Measurements from ENCODE around the gene HNF4A. TPM values are rescaled to one million over a fixed set of nuclear protein-coding genes. Genes with fewer than 3 reads are reported as not detected.

The HNF4A gene
- total and polyA plus RNA-seq, 2 of the 13 experiments (the other 11 are each of a cell fraction or from before 2014, with no cell fraction given): 80.9 to 169 TPM

- 0 out of 2 replicates have a peak, but pooled peaks have one; percentile 17 for TF ChIP-seq ZSCAN25 (CRISPR knock-in tag; IDR thresholded peaks at IDR 0.05)
- TF ChIP-seq SMAD1 (CRISPR knock-in tag; IDR thresholded peaks at IDR 0.05; ENCODE audit: borderline replicate concordance, low read depth): no peak
- no peak for TF ChIP-seq HNF4G (IDR thresholded peaks at IDR 0.05; ENCODE audit: borderline replicate concordance, low read depth, low read length)
- no peak for TF ChIP-seq HNF4G (CRISPR knock-in tag; IDR thresholded peaks at IDR 0.05; ENCODE audit: borderline replicate concordance, low read depth)
- TF ChIP-seq ZNF792 (CRISPR knock-in tag; IDR thresholded peaks at IDR 0.05): no peak
- no peak for TF ChIP-seq TSC22D2 (CRISPR knock-in tag; IDR thresholded peaks at IDR 0.05; ENCODE audit: borderline replicate concordance)
- no peak for TF ChIP-seq FOXA1 (IDR thresholded peaks at IDR 0.05)
- TF ChIP-seq FOXA1 (CRISPR knock-in tag; IDR thresholded peaks at IDR 0.05): peak; percentile 59
- no peak for TF ChIP-seq ZNF121 (CRISPR knock-in tag; IDR thresholded peaks at IDR 0.05)
- no peak for TF ChIP-seq NR2F1 (CRISPR knock-in tag; IDR thresholded peaks at IDR 0.05)
- TF ChIP-seq ZNF10 (CRISPR knock-in tag; IDR thresholded peaks at IDR 0.05; ENCODE audit: borderline replicate concordance, low read depth): no peak
- peak; percentile 11; the same call in 1 of the 2 replicates for TF ChIP-seq NCOR1 (IDR thresholded peaks at IDR 0.05; ENCODE audit: borderline replicate concordance, low read length)
- TF ChIP-seq SP1 (IDR thresholded peaks at IDR 0.05): no peak
- no peak for TF ChIP-seq SP1 (CRISPR knock-in tag; IDR thresholded peaks at IDR 0.05)
- no peak for TF ChIP-seq ZNF784 (CRISPR knock-in tag; IDR thresholded peaks at IDR 0.05; ENCODE audit: borderline replicate concordance)
- TF ChIP-seq, protein P1, sequence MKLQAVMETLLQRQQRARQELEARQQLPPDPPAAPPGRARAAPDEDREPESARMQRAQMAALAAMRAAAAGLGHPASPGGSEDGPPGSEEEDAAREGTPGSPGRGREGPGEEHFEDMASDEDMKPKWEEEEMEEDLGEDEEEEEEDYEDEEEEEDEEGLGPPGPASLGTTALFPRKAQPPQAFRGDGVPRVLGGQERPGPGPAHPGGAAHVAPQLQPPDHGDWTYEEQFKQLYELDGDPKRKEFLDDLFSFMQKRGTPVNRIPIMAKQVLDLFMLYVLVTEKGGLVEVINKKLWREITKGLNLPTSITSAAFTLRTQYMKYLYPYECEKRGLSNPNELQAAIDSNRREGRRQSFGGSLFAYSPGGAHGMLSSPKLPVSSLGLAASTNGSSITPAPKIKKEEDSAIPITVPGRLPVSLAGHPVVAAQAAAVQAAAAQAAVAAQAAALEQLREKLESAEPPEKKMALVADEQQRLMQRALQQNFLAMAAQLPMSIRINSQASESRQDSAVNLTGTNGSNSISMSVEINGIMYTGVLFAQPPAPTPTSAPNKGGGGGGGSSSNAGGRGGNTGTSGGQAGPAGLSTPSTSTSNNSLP (IDR thresholded peaks at IDR 0.05; ENCODE audit: low read depth, low read length): peak; percentile 85
- no peak for TF ChIP-seq MED8 (CRISPR knock-in tag; IDR thresholded peaks at IDR 0.05; ENCODE audit: insufficient replicate concordance)
- TF ChIP-seq, protein P2, sequence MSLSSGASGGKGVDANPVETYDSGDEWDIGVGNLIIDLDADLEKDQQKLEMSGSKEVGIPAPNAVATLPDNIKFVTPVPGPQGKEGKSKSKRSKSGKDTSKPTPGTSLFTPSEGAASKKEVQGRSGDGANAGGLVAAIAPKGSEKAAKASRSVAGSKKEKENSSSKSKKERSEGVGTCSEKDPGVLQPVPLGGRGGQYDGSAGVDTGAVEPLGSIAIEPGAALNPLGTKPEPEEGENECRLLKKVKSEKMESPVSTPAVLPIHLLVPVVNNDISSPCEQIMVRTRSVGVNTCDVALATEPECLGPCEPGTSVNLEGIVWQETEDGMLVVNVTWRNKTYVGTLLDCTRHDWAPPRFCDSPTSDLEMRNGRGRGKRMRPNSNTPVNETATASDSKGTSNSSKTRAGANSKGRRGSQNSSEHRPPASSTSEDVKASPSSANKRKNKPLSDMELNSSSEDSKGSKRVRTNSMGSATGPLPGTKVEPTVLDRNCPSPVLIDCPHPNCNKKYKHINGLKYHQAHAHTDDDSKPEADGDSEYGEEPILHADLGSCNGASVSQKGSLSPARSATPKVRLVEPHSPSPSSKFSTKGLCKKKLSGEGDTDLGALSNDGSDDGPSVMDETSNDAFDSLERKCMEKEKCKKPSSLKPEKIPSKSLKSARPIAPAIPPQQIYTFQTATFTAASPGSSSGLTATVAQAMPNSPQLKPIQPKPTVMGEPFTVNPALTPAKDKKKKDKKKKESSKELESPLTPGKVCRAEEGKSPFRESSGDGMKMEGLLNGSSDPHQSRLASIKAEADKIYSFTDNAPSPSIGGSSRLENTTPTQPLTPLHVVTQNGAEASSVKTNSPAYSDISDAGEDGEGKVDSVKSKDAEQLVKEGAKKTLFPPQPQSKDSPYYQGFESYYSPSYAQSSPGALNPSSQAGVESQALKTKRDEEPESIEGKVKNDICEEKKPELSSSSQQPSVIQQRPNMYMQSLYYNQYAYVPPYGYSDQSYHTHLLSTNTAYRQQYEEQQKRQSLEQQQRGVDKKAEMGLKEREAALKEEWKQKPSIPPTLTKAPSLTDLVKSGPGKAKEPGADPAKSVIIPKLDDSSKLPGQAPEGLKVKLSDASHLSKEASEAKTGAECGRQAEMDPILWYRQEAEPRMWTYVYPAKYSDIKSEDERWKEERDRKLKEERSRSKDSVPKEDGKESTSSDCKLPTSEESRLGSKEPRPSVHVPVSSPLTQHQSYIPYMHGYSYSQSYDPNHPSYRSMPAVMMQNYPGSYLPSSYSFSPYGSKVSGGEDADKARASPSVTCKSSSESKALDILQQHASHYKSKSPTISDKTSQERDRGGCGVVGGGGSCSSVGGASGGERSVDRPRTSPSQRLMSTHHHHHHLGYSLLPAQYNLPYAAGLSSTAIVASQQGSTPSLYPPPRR (CRISPR knock-in tag; IDR thresholded peaks at IDR 0.05; ENCODE audit: borderline replicate concordance): no peak
- TF ChIP-seq SMAD3 (CRISPR knock-in tag; IDR thresholded peaks at IDR 0.05): no peak
- TF ChIP-seq ZNF713 (CRISPR knock-in tag; IDR thresholded peaks at IDR 0.05): no peak
- TF ChIP-seq, protein P3, sequence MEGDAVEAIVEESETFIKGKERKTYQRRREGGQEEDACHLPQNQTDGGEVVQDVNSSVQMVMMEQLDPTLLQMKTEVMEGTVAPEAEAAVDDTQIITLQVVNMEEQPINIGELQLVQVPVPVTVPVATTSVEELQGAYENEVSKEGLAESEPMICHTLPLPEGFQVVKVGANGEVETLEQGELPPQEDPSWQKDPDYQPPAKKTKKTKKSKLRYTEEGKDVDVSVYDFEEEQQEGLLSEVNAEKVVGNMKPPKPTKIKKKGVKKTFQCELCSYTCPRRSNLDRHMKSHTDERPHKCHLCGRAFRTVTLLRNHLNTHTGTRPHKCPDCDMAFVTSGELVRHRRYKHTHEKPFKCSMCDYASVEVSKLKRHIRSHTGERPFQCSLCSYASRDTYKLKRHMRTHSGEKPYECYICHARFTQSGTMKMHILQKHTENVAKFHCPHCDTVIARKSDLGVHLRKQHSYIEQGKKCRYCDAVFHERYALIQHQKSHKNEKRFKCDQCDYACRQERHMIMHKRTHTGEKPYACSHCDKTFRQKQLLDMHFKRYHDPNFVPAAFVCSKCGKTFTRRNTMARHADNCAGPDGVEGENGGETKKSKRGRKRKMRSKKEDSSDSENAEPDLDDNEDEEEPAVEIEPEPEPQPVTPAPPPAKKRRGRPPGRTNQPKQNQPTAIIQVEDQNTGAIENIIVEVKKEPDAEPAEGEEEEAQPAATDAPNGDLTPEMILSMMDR (CRISPR knock-in tag; IDR thresholded peaks at IDR 0.05): peak; percentile 89
- TF ChIP-seq MIXL1 (CRISPR knock-in tag; IDR thresholded peaks at IDR 0.05): peak; percentile 77; the same call in 1 of the 2 replicates
- no peak for TF ChIP-seq ZNF766 (CRISPR knock-in tag; IDR thresholded peaks at IDR 0.05; ENCODE audit: borderline replicate concordance)
- peak; percentile 100 for TF ChIP-seq ZNF232 (CRISPR knock-in tag; IDR thresholded peaks at IDR 0.05; ENCODE audit: borderline replicate concordance)
These were observed 105.3 kb downstream of the HNF4A start (continued) for GRCh38 chr20:44460795-44461141.
